Tibial nerve (tissue), 4 donors: ENCODE measurements around the gene GOT2.
A peak's percentile ranks its signal among the peaks of the same experiment; 100 is the strongest.

Experiments
- EP300 ChIP-seq, 2 donors: sonication (generic); formaldehyde crosslinking; IDR thresholded peaks; one replicate each; pipeline ENCODE4 v1.6.1; 2017; ENCODE audit warnings: antibody characterized with exemption in 2 of 2, mild to moderate bottlenecking in 1 of 2
- TF ChIP-seq, protein P1 (sequence below), 5 experiments: fragments of 200-600 bp in 3 of 5; fragments of 450-650 bp in 2 of 5; sonication (generic) in 3 of 5; IDR thresholded peaks; one replicate each; pipeline ENCODE4 v1.5.1; 2016 to 2019; ENCODE audit warnings: antibody characterized with exemption in 5 of 5, mild to moderate bottlenecking in 3 of 5, moderate library complexity in 2 of 5

DNA sequence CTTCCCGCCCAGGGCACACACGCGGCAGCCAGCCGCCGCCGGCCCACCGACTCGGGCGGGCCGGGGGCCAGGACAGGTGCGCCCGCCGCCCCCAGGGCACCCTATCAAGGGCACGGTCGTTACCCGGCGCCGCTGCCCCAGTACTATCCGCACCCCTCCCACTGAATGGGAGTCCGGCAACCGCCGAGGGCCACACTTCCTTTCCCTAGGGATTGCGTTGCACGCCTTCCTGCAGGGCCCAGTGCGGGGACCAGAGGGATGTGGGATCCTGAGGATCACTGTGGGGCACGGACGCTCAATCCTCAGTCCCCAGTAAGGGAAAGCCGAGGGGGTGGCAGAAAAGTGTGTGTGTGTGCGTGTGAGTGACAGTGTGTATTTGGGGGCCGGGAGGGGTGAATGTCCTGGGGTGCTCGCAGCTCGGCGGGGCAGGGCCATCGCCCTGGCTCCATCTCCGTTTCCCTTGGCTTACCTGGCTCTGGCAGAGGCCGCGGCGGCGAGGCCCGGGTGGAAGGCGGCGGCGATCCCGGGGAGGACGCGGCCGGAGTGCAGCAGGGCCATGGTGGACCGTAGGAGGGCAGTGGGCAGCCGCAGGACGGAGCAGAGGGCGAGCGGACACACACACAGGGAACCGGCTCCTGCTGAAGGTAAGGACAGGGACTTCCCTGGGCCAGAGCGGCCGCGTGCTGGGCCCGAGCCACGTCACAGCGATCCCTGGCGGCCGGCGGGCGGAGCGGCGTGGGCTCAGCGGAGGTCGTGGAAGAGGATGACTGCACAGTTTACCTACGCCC lies at the start of gene GOT2:
- peak in 1 of 2 donors; percentile 65 for TF ChIP-seq EP300 (IDR thresholded peaks at IDR 0.05)
- TF ChIP-seq, protein P1, sequence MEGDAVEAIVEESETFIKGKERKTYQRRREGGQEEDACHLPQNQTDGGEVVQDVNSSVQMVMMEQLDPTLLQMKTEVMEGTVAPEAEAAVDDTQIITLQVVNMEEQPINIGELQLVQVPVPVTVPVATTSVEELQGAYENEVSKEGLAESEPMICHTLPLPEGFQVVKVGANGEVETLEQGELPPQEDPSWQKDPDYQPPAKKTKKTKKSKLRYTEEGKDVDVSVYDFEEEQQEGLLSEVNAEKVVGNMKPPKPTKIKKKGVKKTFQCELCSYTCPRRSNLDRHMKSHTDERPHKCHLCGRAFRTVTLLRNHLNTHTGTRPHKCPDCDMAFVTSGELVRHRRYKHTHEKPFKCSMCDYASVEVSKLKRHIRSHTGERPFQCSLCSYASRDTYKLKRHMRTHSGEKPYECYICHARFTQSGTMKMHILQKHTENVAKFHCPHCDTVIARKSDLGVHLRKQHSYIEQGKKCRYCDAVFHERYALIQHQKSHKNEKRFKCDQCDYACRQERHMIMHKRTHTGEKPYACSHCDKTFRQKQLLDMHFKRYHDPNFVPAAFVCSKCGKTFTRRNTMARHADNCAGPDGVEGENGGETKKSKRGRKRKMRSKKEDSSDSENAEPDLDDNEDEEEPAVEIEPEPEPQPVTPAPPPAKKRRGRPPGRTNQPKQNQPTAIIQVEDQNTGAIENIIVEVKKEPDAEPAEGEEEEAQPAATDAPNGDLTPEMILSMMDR (IDR thresholded peaks at IDR 0.05): peak; percentile 76 to 92 (median 89)
